ENCODE measurements around the gene TDRD7. TPM values are rescaled to one million over a fixed set of nuclear protein-coding genes. Genes with fewer than 3 reads are reported as not detected.

TDRD7 gene
- total and polyA plus RNA-seq, 9 donors: 7.4 to 15.6 (median 9.8) TPM

DNA sequence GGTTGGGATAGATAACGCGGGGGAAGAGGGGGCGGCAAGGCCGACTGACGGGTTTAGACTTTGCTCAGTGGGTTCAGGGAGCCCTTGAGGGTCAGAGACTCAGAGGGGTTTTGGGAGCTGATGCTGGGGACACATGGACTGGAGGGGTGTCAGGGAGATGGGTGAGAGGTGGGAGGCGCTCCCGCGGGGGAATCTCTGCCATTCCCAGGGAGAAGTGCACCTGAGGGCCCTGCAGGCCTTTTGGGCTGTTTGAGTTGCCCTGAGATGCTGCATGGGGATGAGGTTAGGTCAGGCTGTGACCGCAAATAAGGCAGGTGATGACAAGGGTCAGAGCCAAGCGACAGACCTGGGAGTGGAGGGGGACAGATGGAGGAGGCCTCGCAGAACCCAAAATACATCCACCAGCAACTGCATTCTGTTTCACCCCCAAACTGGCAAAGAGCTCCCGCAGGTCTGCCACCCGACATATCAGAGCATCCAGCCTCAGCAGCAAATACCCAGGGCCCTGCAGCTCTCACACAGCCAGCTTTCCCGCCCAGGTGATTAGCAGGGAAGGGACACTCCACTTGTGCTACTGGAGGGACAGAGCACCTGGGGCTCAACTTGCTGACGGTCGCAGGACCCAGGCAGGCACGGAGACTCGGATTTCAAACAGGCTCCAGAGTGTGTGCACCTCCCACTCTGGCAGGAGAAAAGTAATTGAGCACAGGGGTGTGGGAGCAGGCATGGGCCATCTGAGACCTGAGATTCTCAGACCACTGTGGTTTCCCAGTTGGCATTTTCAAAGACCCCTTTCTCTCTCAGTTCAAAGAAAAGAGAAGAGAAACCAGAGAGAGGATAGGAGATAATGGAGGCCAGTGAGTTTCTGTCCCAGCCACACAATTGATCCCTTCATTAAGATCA lies 116.0 kb downstream of the TDRD7 start:
- WGBS, 3 donors: 87% methylated on average over 18 of the region's 18 CpGs

DNA sequence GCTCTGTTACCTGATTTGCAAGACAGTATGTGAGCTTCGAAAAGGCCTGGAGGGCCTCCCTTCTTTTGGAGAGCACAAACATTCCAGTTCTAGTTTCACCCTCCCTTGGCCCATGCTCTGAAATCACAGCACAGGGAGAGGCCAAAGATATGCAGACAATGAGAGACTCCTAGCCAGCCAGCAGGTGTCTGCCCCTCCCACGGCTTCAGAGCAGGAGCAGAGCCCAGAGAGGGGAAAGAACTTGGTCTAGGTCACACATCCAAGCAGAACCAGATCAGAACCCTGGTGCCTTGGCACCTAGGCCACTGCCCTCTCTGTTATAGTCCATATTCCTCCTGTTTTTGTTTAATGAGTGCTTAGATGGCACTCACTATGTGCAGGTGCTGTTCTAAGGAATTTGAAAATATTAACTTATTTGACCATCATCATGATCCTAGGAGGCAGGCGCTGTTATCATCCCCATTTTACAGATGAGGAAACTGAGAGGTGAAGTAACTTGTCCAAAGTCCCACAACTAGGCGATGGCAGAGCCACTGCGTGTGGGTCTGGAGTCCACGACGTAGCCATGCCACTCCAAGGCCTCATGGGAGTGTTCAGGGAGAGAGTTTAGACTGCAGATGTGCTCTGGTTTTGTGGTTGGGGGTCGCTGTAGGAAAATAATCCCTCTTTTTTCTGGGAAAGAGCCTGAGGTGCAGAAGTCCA lies 116.8 kb downstream of the TDRD7 start:
- WGBS, 3 donors: 81 to 87% (median 82%) methylated on average over 8 of the region's 8 CpGs
- no peak for TF ChIP-seq POLR2A (IDR thresholded peaks at IDR 0.05)
- TF ChIP-seq, protein P1, sequence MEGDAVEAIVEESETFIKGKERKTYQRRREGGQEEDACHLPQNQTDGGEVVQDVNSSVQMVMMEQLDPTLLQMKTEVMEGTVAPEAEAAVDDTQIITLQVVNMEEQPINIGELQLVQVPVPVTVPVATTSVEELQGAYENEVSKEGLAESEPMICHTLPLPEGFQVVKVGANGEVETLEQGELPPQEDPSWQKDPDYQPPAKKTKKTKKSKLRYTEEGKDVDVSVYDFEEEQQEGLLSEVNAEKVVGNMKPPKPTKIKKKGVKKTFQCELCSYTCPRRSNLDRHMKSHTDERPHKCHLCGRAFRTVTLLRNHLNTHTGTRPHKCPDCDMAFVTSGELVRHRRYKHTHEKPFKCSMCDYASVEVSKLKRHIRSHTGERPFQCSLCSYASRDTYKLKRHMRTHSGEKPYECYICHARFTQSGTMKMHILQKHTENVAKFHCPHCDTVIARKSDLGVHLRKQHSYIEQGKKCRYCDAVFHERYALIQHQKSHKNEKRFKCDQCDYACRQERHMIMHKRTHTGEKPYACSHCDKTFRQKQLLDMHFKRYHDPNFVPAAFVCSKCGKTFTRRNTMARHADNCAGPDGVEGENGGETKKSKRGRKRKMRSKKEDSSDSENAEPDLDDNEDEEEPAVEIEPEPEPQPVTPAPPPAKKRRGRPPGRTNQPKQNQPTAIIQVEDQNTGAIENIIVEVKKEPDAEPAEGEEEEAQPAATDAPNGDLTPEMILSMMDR (IDR thresholded peaks at IDR 0.05): no peak
- TF ChIP-seq EP300 (IDR thresholded peaks at IDR 0.05): no peak
- no peaks in the 10 kb centered on the region for H3K9me3 ChIP-seq
- intact Hi-C loops (cut with DNase I): no loop called here
- no peak for DNase-seq
- peaks cover 18% of the 10 kb centered on the region for H3K4me1 ChIP-seq (ENCODE audit: insufficient read depth)
- peak overlapping the region; percentile 46 to 86 for H3K27ac ChIP-seq
- H3K27me3 ChIP-seq: no peaks in the 10 kb centered on the region
- H3K4me3 ChIP-seq: no peak overlapping the region
- no peaks in the 10 kb centered on the region for H3K36me3 ChIP-seq

More for the DNA sequence above, 116.0 kb downstream of the TDRD7 start:
- Histone ChIP-seq H3K27me3 (no peaks in the 10 kb centered on the region), H3K9me3 (no peaks in the 10 kb centered on the region), H3K27ac (peak overlapping the region; percentile 46 to 86), H3K4me3 (no peak overlapping the region), H3K4me1 (ENCODE audit: insufficient read depth) (peaks cover 18% of the 10 kb centered on the region), H3K36me3 (no peaks in the 10 kb centered on the region)
- TF ChIP-seq, protein P1 (IDR thresholded peaks at IDR 0.05): no peak
- TF ChIP-seq POLR2A (IDR thresholded peaks at IDR 0.05) (no peak), EP300 (IDR thresholded peaks at IDR 0.05) (no peak)
- no peak for DNase-seq
- intact Hi-C loops (cut with DNase I): no loop called here

DNA sequence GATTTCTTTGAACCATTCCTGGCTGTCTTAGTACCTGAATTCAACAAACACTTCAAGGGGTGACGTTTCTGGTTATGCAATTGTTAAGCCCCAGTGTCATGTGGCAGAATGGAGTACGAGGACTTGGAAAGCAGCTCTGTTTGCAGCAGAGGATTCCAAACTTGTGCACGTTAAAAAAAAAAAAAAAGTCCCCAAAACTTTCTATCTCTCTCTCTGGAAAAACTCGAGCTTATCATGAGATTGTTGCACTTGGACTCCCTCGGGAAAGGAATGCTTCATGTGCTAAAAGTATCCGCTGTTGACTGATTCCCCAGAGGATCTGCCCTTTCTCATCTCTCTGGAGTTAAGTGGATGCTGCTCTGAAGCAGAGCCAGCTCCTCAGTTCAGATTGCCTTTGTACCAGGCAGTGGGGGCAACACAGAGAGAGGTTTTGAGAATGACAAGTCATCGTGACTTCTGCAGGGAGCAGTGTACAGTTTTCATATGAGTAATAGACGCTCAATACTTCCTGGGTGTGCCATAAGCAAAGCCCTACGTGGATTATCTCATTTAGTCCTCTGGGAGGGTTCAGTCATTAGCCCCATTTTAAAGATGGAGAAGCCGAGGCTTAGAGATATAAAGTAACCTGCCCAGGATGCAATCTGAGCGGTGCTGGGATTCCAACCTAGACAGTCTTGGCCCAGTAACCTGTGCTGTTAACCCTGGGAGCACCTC lies 117.6 kb downstream of the TDRD7 start:
- Histone ChIP-seq H3K36me3 (no peaks in the 10 kb centered on the region), H3K9me3 (no peaks in the 10 kb centered on the region), H3K27me3 (no peaks in the 10 kb centered on the region), H3K4me3 (no peak overlapping the region), H3K4me1 (ENCODE audit: insufficient read depth) (peaks cover 17% of the 10 kb centered on the region), H3K27ac (peak overlapping the region; percentile 46 to 86)
- peak in 2 of 5 donors; percentile 49 to 58 for DNase-seq
- 31 to 35% (median 31%) methylated on average over 11 of the region's 11 CpGs for WGBS, 3 donors
- no peak for TF ChIP-seq EP300 (IDR thresholded peaks at IDR 0.05)
- no peak for TF ChIP-seq POLR2A (IDR thresholded peaks at IDR 0.05)
- TF ChIP-seq, protein P1 (IDR thresholded peaks at IDR 0.05): no peak
- intact Hi-C loops (cut with DNase I): no loop called here

DNA sequence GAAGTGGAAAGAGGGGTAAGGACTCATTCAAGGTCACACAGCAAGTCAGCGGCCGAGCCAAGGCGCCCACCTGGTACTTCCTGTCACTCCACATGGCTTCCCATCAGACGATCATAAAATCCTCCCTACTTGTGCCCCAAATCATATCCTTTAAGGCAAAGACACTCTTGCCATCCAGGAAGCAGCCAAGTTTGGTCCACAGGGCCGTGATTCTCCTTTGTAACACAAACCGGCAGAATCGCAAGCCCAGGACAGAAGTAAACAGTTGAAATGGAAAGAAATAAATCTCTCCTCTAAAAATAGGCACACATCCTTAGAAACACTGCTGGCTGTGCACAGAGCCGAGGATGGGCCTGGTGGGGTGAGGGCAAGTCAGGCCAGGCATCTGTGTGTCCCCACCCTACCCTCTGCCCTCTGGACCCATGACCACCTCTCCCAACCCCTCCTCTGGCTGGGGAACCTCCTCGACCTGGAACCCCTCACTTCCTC lies 120.0 kb downstream of the TDRD7 start:
- Histone ChIP-seq H3K4me3 (no peak overlapping the region), H3K36me3 (no peaks in the 10 kb centered on the region), H3K4me1 (ENCODE audit: insufficient read depth) (peaks cover 27% of the 10 kb centered on the region), H3K27ac (peak overlapping the region; percentile 43 to 86), H3K27me3 (no peaks in the 10 kb centered on the region), H3K9me3 (no peaks in the 10 kb centered on the region)
- TF ChIP-seq POLR2A (IDR thresholded peaks at IDR 0.05) (no peak), EP300 (IDR thresholded peaks at IDR 0.05) (no peak)
- TF ChIP-seq, protein P1 (IDR thresholded peaks at IDR 0.05): no peak
- peak in 1 of 5 donors; percentile 42 for DNase-seq
- intact Hi-C loops (cut with DNase I): no loop called here
- WGBS, 3 donors: 23 to 34% (median 31%) methylated on average over 9 of the region's 9 CpGs
